Vagina (tissue), 2 donors: ENCODE data around the gene ZBTB33.

Experiments
- POLR2A ChIP-seq, 2 donors: fragments of 450-650 bp; IDR thresholded peaks; one replicate each; pipeline ENCODE4 v1.6.1; 2017; ENCODE audit warnings: antibody characterized with exemption in 2 of 2, mild to moderate bottlenecking in 2 of 2, moderate library complexity in 2 of 2
- POLR2AphosphoS5 ChIP-seq, 2 donors: sonication (generic); formaldehyde crosslinking; IDR thresholded peaks; one replicate each; pipeline ENCODE4 v1.9.0; 2017; ENCODE audit warnings: antibody characterized with exemption in 2 of 2, mild to moderate bottlenecking in 2 of 2, low read depth in 1 of 2; ENCODE audit not compliant: insufficient read depth in 1 of 2
- TF ChIP-seq, protein P1 (sequence below), 3 experiments: fragments of 450-650 bp in 2 of 3; fragments of 200-600 bp in 1 of 3; sonication (generic) in 1 of 3; IDR thresholded peaks; one replicate each; pipeline ENCODE4 v1.5.1; 2017 to 2019; ENCODE audit warnings: antibody characterized with exemption in 3 of 3, mild to moderate bottlenecking in 2 of 3, moderate library complexity in 2 of 3

- TF ChIP-seq, protein P1, sequence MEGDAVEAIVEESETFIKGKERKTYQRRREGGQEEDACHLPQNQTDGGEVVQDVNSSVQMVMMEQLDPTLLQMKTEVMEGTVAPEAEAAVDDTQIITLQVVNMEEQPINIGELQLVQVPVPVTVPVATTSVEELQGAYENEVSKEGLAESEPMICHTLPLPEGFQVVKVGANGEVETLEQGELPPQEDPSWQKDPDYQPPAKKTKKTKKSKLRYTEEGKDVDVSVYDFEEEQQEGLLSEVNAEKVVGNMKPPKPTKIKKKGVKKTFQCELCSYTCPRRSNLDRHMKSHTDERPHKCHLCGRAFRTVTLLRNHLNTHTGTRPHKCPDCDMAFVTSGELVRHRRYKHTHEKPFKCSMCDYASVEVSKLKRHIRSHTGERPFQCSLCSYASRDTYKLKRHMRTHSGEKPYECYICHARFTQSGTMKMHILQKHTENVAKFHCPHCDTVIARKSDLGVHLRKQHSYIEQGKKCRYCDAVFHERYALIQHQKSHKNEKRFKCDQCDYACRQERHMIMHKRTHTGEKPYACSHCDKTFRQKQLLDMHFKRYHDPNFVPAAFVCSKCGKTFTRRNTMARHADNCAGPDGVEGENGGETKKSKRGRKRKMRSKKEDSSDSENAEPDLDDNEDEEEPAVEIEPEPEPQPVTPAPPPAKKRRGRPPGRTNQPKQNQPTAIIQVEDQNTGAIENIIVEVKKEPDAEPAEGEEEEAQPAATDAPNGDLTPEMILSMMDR (IDR thresholded peaks at IDR 0.05), result no peak
- TF ChIP-seq POLR2A (IDR thresholded peaks at IDR 0.05) (no peak), POLR2AphosphoS5 (IDR thresholded peaks at IDR 0.05; ENCODE audit: insufficient read depth in 1 of 2, low read depth in 1 of 2) (no peak)
These were observed 49.3 kb downstream of the ZBTB33 start for GRCh38 chrX:120299928-120300327.
